ENCODE measurements around the gene PODXL. TPM values are rescaled to one million over a fixed set of nuclear protein-coding genes. Genes with fewer than 3 reads are reported as not detected.
"Not testable (repeated sequence)": the region's sequence is repeated elsewhere in the genome, so short reads cannot be mapped to it uniquely, and the experiment has no call there.

The PODXL gene
- total RNA-seq, 1 experiment from 2014 or later, result 37.5 TPM

- intact Hi-C loops (cut with micrococcal nuclease); H3K79me2 ChIP-seq (ENCODE audit: insufficient read depth, low read length); H3K9ac ChIP-seq (ENCODE audit: low read length); H3K27me3 ChIP-seq (ENCODE audit: insufficient read depth, low read length); H3K4me3 ChIP-seq (replicated peaks in 1 of 2; ENCODE audit: low read depth in 1 of 2, low read length in 2 of 2); H3K4me2 ChIP-seq (ENCODE audit: low read length); H2AFZ ChIP-seq (ENCODE audit: low read depth, low read length, poor library complexity, severe bottlenecking); H3K9me3 ChIP-seq (ENCODE audit: control insufficient read depth in 1 of 2, insufficient read depth in 1 of 2, low read depth in 1 of 2, low read length in 2 of 2); DNase-seq (ENCODE audit: low read depth, low spot score); BruUV-seq (replicated peaks); H3K27ac ChIP-seq (ENCODE audit: low read depth, low read length); H4K20me1 ChIP-seq (ENCODE audit: insufficient read depth); POLR2A ChIA-PET; CTCF ChIA-PET; H3K9me2 ChIP-seq (ENCODE audit: insufficient read depth); ATAC-seq: not testable (repeated sequence)
- Histone ChIP-seq H3K4me1 (ENCODE audit: control insufficient read depth in 1 of 2, insufficient read depth in 2 of 2, low read length in 2 of 2) (peaks cover 7 to 15% of the 10 kb centered on the region in 2 experiments), H3K36me3 (ENCODE audit: control insufficient read depth in 1 of 2, insufficient read depth in 2 of 2, low read length in 2 of 2) (peaks cover 15 to 19% of the 10 kb centered on the region in 2 experiments; a peak in 3 of 4 replicates)
- RAD21 ChIA-PET (ENCODE audit: low non-redundant PET in 1 of 2, low total read pairs in 2 of 2, uncharacterized antibody in 2 of 2, unreplicated experiment in 2 of 2), result interaction anchor here in 1 of 2 experiments (0.6 kb wide), 1 partner anchor 17 kb away, joined by 3 read pairs; no protein-coding TSS in a partner anchor
Measured at GRCh38 chr7:131462715-131463114, 93.7 kb downstream of the PODXL start.

GRCh38 chr7:131462059-131462458 lies 94.4 kb downstream of the PODXL start:
- RAD21 ChIA-PET (ENCODE audit: low non-redundant PET in 1 of 2, low total read pairs in 2 of 2, uncharacterized antibody in 2 of 2, unreplicated experiment in 2 of 2), result no interaction called here
- Histone ChIP-seq H3K36me3 (ENCODE audit: control insufficient read depth in 1 of 2, insufficient read depth in 2 of 2, low read length in 2 of 2) (peaks cover 11 to 14% of the 10 kb centered on the region in 2 experiments; a peak in 2 of 4 replicates), H3K4me3 (replicated peaks in 1 of 2; ENCODE audit: low read depth in 1 of 2, low read length in 2 of 2) (no peak overlapping the region), H3K9me3 (ENCODE audit: control insufficient read depth in 1 of 2, insufficient read depth in 1 of 2, low read depth in 1 of 2, low read length in 2 of 2) (no peaks in the 10 kb centered on the region), H3K4me1 (ENCODE audit: control insufficient read depth in 1 of 2, insufficient read depth in 2 of 2, low read length in 2 of 2) (peaks cover 7 to 15% of the 10 kb centered on the region in 2 experiments), H3K4me2 (ENCODE audit: low read length) (no peak overlapping the region), H3K27ac (ENCODE audit: low read depth, low read length) (no peak overlapping the region), H3K79me2 (ENCODE audit: insufficient read depth, low read length) (no peaks in the 10 kb centered on the region), H4K20me1 (ENCODE audit: insufficient read depth) (no peaks in the 10 kb centered on the region), H2AFZ (ENCODE audit: low read depth, low read length, poor library complexity, severe bottlenecking) (no peak overlapping the region), H3K9me2 (ENCODE audit: insufficient read depth) (no peaks in the 10 kb centered on the region), H3K9ac (ENCODE audit: low read length) (no peak overlapping the region), H3K27me3 (ENCODE audit: insufficient read depth, low read length) (no peaks in the 10 kb centered on the region)
- DNase-seq (ENCODE audit: low read depth, low spot score), result no peak
- intact Hi-C loops (cut with micrococcal nuclease), result no loop called here
- CTCF ChIA-PET, result no interaction called here
- no peak for ATAC-seq
- BruUV-seq (replicated peaks), result no TSS peak
- POLR2A ChIA-PET, result no interaction called here
- TF ChIP-seq RAD21 (IDR thresholded peaks at IDR 0.05; ENCODE audit: low read depth) (no peak), ZNF274 (IDR thresholded peaks at IDR 0.05; ENCODE audit: low read depth, low read length) (no peak), SIN3A (IDR thresholded peaks at IDR 0.05; ENCODE audit: low read depth) (no peak), TCF7L2 (IDR thresholded peaks at IDR 0.05; ENCODE audit: borderline replicate concordance, extremely low read depth, insufficient read depth, insufficient read length) (no peak), FOSL1 (IDR thresholded peaks at IDR 0.05; ENCODE audit: low read depth) (no peak), ZFX (IDR thresholded peaks at IDR 0.05) (no peak), SP1 (IDR thresholded peaks at IDR 0.05; ENCODE audit: low read depth) (no peak), ATF3 (IDR thresholded peaks at IDR 0.05) (no peak), ZBTB33 (IDR thresholded peaks at IDR 0.05; ENCODE audit: extremely low read depth, insufficient replicate concordance, low read length) (no peak), POLR2AphosphoS5 (IDR thresholded peaks at IDR 0.05; ENCODE audit: low read depth, low read length) (no peak), CEBPB (IDR thresholded peaks at IDR 0.05; ENCODE audit: low read depth) (no peak), YY1 (IDR thresholded peaks at IDR 0.05; ENCODE audit: extremely low read depth, insufficient replicate concordance, low read depth, low read length) (no peak), JUND (IDR thresholded peaks at IDR 0.05) (no peak), EGR1 (IDR thresholded peaks at IDR 0.05; ENCODE audit: low read depth) (no peak), ELF1 (IDR thresholded peaks at IDR 0.05; ENCODE audit: borderline replicate concordance, low read depth) (no peak), EZH2phosphoT487 (IDR thresholded peaks at IDR 0.05; ENCODE audit: borderline replicate concordance) (no peak), REST (IDR thresholded peaks at IDR 0.05; ENCODE audit: low read depth) (no peak)

Measured in HCT116 (cell line).